HG02571 (cell line): Measurements from ENCODE around the gene CAP2.

Experiments used
- ATAC-seq: cut with Tn5 transposase; IDR thresholded peaks from one replicate; pipeline ENCODE4 v1.9.1; 2021; ENCODE audit warnings: mild to moderate bottlenecking, moderate library complexity; ENCODE audit not compliant: unreplicated experiment

CAP2 gene

GRCh38 chr6:17392978-17393891 is at the start of gene CAP2:
Gene CAP2, plus strand, starts transcription at chr6:17393595. Its CDS starts 27,961 bp downstream, at chr6:17421556.
- no peak for ATAC-seq

GRCh38 chr6:17347012-17347411 is 46.4 kb upstream of the CAP2 start:
- ATAC-seq = no peak

GRCh38 chr6:17349427-17349826 is 44.0 kb upstream of the CAP2 start:
- ATAC-seq = no peak

- no peak for ATAC-seq
Measured at GRCh38 chr6:17352302-17352701, 41.1 kb upstream of the CAP2 start.

- ATAC-seq = no peak
Measured at GRCh38 chr6:17353440-17354175, 39.8 kb upstream of the CAP2 start.

- ATAC-seq = no peak
Measured at GRCh38 chr6:17354700-17355403, 38.5 kb upstream of the CAP2 start.

GRCh38 chr6:17355404-17355774 is 38.0 kb upstream of the CAP2 start:
- no peak for ATAC-seq

- ATAC-seq = no peak
Measured at GRCh38 chr6:17358515-17358914, 34.9 kb upstream of the CAP2 start.

GRCh38 chr6:17360564-17360963 is 32.8 kb upstream of the CAP2 start:
- no peak for ATAC-seq

- no peak for ATAC-seq
Measured at GRCh38 chr6:17361013-17361412, 32.4 kb upstream of the CAP2 start.

GRCh38 chr6:17365961-17366360 is 27.4 kb upstream of the CAP2 start:
- no peak for ATAC-seq

- ATAC-seq = no peak
Measured at GRCh38 chr6:17367868-17368267, 25.5 kb upstream of the CAP2 start.

- ATAC-seq = no peak
Measured at GRCh38 chr6:17381424-17382147, 11.8 kb upstream of the CAP2 start.

- ATAC-seq = no peak
Measured at GRCh38 chr6:17385660-17386059, 7.7 kb upstream of the CAP2 start.

- ATAC-seq = no peak
Measured at GRCh38 chr6:17388365-17388764, 5.0 kb upstream of the CAP2 start.

GRCh38 chr6:17389274-17389847 is 4.0 kb upstream of the CAP2 start:
- no peak for ATAC-seq

- ATAC-seq = no peak
Measured at GRCh38 chr6:17390276-17390675, 3.1 kb upstream of the CAP2 start.

GRCh38 chr6:17391976-17392375 is 1.4 kb upstream of the CAP2 start:
- ATAC-seq = no peak

GRCh38 chr6:17393892-17394631 is 667 bp downstream of the CAP2 start:
- ATAC-seq = no peak

GRCh38 chr6:17395112-17395511 is 1.7 kb downstream of the CAP2 start:
- ATAC-seq = no peak
